HG03442 (cell line): ENCODE results near the gene ERC2.
A peak's percentile ranks its signal among the peaks of the same experiment; 100 is the strongest.

ENCODE experiments used
- ATAC-seq: cut with Tn5 transposase; IDR thresholded peaks from one replicate; pipeline ENCODE4 v1.9.1; 2021; ENCODE audit warnings: mild to moderate bottlenecking, moderate library complexity; ENCODE audit not compliant: unreplicated experiment

Gene ERC2

DNA sequence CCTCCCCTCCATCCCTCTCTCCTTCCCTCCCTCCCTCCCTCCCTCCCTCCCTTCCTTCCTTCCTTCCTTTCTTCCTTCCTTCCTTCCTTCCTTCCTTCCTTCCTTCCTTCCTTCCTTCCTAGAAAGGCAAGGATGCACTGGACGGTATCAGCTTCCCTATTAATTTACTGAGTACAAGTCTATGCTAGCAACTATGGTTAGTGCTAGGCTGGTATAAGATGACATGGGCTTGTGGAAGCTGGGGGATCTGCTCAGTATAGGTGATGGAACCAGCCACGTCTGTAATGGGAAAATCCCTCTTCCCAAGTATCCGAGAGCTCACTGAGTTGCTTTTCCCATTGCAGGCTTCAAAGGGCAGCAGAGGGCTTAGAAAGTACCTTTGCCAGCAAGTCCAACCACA lies 884.8 kb downstream of the ERC2 start:
- ATAC-seq: no peak

DNA sequence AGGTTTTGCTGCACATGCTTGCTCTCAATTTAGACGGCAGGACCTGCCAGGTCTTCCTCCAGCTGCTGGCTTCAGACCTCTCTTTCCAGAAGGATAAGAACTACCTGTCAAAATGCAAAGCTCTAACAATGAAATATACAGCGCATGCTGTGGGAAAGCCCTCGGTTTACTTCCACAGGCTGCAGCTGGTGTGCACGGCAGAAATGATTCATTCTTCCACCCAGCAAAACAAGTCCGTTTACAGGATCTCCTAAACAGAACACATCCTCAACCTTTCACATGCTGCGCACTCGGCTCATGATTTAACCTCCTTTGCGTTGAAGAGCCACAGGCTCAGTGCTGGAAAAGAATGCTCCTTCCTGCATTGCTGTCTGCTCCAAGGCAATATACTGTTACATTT lies 888.8 kb downstream of the ERC2 start:
- ATAC-seq: no peak

DNA sequence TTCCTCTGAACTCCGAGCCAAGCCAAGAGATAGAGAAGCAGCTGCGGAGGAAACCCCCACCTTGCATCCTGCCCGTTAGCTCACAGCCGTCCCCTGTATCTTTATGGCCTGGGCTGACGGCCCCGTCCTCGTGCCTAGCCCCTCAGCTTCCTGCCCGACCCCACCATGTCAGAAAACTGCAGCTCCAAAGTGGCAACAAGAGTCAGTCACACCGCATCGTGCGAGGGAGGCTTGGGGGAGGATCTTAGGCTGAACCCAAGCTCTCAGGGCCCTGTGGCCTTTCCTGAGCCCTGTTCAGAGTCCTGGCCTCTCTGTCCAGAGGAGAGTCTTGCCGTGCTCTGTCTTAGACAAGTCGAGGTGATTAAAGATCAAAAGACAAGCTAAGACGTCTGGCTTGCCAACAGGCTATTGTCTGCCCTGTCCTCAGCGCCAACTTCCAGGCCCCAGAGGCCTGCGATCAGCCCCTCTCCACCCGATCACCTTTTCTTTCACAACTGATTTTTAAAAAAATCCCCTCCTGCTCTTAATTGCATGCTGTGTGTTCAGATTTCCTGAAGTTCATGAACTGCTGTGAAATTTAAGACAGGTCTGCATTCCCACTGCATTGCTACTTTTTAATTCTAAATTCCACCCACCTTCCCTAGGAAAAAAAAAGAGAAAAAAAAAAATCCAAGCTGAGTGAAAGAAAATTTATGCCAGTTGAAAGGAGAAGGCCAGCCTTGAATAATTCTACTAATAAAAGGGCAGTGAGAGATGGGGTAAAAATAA lies 891.5 kb downstream of the ERC2 start:
- ATAC-seq: no peak

DNA sequence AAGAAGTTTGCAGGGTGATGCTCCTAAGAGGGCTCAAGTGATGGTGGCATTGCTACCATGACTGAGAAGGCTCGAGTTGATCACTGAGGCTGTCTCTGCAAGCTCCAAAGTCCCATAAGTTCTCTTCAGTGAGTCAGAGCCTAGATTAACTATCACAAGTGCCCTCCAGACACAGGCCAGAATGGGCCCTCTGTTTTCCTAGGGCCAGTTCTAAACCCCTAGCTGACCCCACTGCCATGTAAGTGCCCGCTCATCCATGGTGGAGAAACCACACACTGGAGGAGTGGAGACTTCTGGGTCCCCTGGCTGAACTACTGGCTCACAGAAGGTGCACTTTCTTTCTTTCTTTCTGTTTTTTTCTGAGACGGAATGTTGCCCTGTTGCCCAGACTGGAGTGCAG lies 893.6 kb downstream of the ERC2 start:
- no peak for ATAC-seq

DNA sequence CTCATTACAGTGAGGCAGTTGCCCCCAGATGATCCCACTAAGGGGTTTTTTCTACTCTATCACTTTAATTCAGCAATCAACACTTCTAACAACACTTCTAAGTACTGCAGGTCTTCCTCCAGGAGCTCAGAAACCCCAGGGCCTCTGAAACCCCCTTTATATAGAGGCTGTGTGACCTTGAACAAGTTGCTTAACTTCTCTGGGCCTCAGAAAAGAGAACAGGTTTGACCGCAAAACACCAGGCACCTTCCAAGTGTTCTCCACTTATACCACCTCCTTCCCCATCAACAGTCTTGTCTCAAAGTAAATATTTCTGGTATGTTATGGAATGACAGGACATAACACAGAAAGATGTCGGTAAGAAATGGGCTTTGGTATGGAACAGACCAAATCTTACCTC lies 895.5 kb downstream of the ERC2 start:
- no peak for ATAC-seq

DNA sequence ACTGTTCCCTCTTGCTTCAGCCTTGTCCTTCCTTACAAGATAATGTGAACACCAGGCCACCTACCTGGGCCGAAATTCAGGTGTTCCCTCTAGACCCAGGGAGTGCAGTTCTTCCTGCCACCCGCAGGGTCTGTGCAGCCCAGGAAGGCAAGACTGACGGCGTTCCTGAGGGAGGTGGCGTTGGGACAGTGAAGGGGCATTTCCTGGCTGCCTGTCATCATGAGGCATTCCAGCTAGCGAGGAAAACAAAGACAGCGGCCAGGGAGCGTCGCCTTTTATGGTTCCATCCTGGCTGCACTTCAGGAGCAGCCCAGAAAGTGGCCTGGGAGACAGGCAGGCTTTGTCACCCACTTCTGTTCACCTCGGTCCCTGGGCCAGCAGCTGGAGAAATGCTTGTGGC lies 896.4 kb downstream of the ERC2 start:
- ATAC-seq: no peak

DNA sequence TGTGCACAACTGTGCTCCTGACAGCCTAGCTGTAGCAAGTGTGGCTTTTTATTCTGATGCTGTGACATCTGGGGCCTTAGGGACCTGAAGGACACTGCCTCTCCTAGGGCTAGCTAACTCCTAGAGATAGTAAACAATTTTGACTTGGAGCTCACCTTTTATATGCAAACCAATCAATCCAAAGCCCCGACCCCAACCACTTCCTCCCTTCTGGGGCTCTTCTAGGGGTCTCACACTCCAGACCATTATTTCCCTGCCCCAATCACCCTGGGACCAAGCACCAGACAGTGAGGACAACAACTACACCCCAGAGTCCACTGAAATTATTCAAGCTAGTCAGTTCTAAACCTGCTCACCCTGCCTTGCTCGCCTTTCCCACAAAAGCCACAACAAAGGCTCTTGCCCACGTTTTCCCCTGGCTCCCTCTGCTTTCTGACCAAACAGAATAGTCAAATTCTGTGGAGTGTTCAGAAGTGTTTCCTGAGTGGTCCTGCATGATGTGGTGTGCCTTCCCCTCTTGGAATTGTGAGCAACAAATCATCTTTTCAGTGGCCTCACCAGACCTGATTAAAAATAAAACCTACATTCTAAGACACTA lies 897.0 kb downstream of the ERC2 start:
- ATAC-seq: peak; percentile 58

DNA sequence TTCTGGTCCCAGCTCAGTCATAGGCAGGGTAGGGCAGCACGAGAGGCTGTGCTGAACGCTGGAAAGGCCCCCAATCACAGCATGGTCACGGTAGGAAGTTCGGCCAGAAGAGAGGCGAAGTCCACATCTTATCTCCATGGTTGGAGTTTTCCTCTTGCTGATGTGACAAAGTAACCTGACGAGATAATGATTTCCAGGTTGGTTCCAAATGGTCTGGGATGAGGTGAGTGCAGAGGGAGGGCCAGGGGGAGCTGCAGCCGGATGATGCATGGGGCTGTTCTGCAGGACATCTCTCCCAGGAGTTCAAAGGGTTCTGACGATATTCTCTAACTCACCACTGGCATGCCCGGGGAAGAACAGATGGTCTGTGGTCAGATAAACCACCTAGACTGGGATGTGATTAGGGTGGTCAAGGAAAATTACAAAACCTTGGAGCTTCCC lies 898.0 kb downstream of the ERC2 start:
- ATAC-seq: no peak

DNA sequence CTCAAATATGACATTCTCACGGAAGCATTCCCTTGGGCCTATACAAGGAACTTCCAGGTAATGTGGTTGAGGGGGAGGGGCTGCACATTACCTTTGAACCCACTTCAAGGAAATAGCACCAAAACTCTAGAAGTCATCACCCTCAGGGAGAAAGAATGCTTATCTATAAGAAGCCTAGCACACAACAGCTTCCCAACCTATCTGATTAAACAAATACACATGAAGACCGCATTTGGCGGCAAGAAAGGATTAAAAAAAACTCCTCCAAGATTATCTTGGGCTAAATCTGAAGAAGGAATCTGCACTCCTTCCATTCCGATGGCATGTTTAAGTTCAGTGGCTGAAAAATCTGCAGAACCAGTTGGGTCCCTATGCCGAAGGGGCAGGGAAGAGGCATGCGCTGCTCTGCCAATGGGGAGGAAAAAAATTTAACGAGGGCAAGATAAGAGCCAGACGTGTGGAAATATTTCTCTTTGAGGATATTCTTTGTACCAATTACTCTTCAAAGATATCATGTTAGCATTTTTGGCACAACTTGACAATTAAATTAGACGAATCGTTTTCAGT lies 899.2 kb downstream of the ERC2 start:
- no peak for ATAC-seq

DNA sequence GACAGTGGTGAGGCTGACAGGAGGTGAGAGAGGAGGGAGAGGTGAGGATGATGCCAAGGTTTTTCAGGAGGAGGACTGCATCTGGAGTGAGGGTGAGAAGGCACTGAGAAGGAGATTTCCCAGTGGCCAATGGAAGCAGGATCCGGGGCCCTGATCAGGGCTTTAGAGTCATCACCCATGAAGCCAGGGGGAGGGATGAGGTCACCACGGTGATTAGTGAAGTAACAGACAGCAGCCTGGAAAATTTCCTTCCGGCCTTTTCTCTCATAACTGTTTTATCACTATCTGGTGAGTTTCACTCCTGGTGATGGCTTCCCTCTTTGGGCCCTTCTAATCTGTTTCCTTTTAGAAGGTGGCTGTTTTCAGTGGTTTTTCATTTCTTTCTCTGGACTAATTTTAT lies 900.7 kb downstream of the ERC2 start:
- ATAC-seq: no peak

DNA sequence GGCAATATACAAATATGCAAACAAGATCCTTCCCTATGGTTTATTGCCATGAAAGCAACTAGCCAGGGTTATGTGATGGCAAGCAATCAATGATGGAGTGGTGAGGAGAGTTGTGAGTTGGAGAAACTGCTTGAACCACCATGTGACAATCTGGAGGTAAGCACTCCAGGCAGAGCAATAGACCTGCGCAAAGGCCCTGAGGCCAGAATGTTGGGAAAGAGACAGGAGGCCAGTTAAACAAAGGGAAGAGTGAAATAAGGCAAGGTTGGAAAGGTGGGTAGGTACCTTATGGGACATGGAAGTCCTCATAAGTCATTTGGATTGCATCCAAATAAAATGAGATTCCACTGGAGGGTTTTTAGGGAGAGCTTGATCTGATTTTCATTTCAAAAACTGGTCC lies 901.1 kb downstream of the ERC2 start:
- ATAC-seq: no peak

DNA sequence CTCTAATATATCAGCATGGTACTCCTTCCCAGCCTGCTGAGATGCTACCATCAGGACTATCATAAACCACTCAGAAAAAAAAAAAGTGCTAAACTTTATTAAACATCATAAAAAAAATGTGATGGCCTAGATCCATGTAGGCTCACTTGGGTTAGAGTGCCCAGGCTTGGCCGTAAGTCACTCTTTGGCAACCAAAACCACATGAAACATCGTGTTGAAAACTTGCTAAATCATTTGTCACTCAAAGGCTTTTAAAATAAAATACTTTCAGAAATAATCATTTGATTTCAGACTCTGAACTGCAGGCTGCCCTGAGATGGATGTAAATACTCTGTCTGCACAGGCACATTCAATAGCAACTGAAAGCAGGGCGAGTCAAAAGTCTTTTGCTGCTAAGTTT lies 902.7 kb downstream of the ERC2 start:
- ATAC-seq: no peak

DNA sequence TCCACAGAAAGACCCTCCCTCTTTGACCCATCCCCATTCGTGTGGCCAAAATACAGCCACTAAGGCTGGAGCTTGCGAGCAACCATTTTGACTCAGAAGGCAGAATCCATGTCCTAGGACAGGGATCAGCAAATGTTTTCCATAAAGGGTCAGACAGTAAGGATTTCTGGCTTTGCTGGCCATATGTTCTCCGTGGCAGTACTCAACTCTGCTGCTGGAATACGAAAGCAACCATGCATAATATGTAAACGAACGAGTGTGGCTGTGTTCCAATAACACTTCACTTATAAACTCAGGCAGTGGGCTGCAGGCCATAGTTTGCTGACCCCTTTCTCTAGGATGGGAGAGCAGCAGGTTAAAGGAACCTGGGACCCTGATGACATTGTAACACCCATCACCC lies 903.5 kb downstream of the ERC2 start:
- ATAC-seq: no peak

DNA sequence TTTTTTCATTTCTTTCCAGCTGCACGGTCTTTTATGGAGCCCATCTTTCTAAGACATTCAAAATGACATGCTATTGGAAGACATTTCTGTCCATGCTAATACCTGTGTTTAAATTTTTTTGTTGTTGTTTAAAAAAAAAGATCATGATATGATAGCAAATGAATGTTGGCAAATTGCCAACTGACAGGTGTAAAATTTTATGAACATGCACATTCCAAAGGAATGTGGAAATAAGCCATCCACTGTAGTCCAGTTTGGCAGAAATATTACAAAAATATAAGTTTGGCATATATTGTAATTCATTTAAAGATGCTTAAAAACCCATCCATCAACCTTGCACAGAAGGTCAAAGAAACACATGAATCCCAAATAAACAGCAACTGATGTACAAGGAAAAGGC lies 905.6 kb downstream of the ERC2 start:
- no peak for ATAC-seq

DNA sequence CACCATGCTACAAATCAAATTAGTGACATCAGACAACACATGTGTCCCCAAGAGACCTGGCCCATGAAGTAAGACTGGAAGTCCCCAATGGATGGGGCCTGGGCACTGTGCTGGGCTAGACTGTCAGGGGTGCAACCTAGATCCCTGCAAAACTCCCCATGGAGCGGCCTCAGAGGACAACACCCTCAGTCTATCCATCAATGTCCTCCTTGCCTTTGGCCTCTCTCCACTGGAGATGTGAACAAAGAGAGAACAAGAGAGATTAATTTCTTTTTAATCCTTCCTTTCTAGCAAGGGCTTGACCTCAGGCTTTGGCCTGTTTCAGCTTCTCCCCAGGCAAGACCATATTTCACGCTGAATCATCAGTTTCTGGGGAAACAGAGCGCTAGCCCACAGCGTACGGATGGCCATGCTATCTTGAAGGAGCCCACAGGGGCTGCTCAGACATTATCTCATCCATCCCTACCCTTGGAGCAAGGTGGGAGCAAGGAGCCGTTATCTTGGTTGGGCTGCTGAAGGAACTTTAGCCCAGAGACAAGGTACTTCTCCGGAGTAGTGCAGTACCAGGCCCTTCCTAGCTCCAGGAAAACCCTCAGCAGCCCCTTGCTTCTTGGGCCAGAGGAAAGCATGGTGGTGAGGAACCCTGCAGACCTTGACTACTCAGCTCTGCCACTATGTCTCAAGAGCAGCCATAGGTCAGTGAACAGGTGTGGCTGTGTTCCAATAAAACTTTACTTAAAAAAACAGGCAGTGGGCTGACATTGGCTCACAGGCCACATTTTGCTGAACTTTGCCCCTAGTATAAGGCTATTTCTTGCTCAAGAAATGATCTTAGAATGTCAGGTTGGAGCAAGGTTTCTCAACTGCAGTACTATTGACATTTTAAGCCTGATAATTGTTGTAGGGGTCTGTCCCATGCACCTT lies 908.5 kb downstream of the ERC2 start:
- no peak for ATAC-seq

DNA sequence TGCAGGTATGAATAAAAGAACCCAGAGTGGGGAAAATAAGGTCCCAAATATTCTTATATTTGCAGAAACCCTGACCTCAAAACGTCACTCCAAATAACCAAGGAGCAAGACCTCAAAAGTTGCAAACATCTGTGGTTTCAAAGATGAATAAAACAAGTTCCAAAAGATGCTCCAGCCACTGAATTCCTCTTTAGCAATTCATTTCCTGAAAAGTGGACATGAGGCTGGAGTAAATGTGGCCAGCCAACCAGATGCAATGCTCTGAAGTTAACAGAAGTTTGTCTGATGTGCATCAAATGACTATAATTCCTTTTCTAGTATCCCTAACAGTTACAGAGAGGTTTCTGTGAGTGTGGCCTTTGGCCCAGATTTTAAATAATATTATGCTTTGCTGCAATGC lies 910.0 kb downstream of the ERC2 start:
- no peak for ATAC-seq

DNA sequence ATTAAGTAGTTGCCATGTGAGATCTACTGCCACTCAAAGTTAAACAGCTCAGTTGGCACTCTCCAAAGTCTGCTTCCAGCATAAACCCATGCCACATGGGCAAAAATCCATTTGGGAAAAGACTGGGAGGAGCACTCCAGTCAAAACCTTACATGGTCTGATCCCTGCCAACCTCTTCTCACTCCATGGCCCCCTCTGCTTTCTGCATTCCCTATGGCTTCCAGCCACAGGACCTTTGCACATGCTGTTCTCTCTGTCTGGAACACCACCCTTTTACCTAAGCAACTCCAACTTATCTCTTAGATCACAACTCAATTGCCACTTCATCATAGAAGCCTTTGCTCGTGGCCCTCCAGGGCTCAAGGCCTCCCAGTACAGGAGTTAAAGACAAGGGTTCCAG lies 910.7 kb downstream of the ERC2 start:
- ATAC-seq: no peak

DNA sequence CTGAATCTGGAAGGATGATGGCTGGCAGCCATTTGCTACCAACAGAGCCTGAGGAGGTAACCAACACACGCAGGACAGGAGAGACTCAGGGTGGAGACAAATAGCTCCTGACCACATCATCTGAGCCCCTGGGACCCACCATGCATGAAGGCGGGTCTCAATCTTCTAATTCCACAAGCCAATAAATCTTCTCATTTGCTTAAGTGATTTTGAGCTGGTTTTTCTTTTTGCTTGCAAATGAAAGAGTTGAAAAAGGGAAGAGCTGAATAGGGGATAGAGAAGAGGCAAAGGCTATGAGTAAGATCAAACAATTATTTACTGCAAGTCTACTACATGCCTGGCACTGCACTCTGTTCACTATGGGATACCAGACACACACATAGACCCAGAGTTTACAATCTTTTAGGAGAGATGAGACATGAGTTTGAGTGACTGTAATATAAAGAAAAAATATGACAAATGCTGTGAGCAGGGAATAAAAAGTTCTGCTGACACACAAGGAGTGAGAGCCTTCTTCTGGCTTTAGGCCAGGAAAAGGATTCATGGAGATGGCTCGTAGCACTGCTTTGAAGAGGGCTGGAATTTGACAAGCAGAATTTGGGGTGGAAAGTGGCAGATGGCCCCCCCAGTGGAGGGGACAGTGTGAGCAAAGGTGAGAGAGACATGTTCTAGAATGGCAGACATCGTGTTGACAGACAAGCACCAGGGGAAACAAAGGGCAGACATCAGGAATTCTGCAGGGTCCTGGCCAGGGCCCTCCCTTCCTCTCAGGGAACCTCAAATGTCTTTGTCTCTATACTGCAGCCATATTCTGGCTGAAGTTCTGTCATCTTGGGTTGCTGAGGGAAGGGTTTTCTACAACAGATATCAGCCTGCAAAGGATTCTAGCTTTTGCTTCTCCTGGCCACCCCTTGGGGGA lies 911.4 kb downstream of the ERC2 start:
- ATAC-seq: no peak

DNA sequence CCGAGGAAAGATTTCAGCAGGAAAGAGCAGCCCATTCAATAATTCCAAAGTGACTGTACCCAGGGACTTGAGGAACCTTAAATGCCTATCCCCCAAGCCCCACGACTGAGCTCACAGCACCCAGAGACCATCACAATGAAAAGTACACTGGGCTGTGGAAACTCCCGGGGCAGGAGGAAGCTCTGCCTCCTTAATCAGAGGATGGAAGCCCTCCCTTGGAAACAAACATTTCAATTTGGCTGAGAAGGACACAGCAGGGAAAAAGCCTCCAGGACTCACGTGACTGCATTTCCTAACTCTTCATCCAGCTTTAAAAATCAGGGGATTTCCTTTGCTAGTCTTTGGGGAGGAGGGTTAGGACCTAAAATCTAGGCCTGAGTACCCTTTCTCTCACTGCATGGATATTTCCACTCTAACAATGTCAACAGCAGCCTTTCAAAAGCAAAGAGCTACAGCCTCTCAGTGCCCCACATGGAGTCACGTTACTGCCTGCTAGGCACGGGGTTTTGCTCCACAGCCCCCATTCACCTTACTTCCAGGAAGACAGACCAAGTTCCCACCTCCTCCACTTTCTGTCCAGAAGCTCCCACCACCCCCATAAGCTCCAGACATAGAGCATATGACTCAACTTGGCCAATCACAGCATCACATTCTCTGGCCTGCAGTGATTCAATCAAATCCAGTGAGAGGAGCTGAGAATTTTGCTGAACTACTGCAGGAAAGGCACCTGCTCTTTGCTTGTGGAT lies 912.2 kb downstream of the ERC2 start:
- no peak for ATAC-seq
